HepG2 (cell line): Measurements from ENCODE around the gene TMEM134. TPM values are rescaled to one million over a fixed set of nuclear protein-coding genes. Genes with fewer than 3 reads are reported as not detected.

Experiments used
- ATAC-seq: fragments of 200-7000 bp; cut with Tn5 transposase; 3 replicates; pipeline ENCODE4 v1.9.1; 2020; ENCODE audit warnings: mild to moderate bottlenecking, moderate library complexity
- BruUV-seq: library from RNA; stranded (reverse); fragments of 400-500 nt; replicated peaks from 2 replicates; lab custom pipeline; 2021; lab: Mats Ljungman, UMichigan
- CTCF ChIA-PET: fragments of 300-600 bp; formaldehyde crosslinking; extraction: SDS; loops from one replicate; lab custom pipeline; 2021; ENCODE audit warnings: low total read pairs, inconsistent platforms, low intra/inter-chr PET ratio; lab: Yijun Ruan, JAX
- POLR2A ChIA-PET: fragments of 350-600 bp; sonication (Branson Sonifier 250); formaldehyde crosslinking; loops from one replicate; lab custom pipeline; 2020; ENCODE audit warnings: antibody characterized with exemption, inconsistent platforms; lab: Yijun Ruan, JAX
- DNase-seq: peaks from one replicate; pipeline ENCODE4 v3.0.0-alpha.2; 2015; ENCODE audit warnings: low spot score
- FAIRE-seq: peaks from 3 replicates; lab custom pipeline; 2011; peaks lifted over from hg19 to GRCh38; lab: Jason Lieb, UNC
- H2AFZ ChIP-seq: one replicate; pipeline ENCODE4 v1.6.1; 2011; ENCODE audit warnings: low read length, inconsistent platforms
- H3K27ac ChIP-seq: fragments of 300-600 bp; 3 replicates; pipeline ENCODE4 v1.8.0; 2011; ENCODE audit warnings: mixed run types, mild to moderate bottlenecking, mixed read lengths, low read length, inconsistent platforms; ENCODE audit not compliant: insufficient read depth; ENCODE audit errors: extremely low read length
- H3K27me3 ChIP-seq, 2 experiments: fragments of 200-600 bp in 1 of 2; 2 replicates in 1 of 2; 3 replicates in 1 of 2; pipeline versions ENCODE4 v1.6.0 to v1.8.0; 2011; ENCODE audit warnings: low read length in 2 of 2, mild to moderate bottlenecking in 2 of 2, moderate library complexity in 2 of 2, inconsistent platforms in 1 of 2; ENCODE audit not compliant: insufficient read depth in 2 of 2, control insufficient read depth in 1 of 2
- H3K36me3 ChIP-seq, 2 experiments: fragments of 200-600 bp in 1 of 2; replicated peaks in 1 of 2; 2 replicates in 1 of 2; 3 replicates in 1 of 2; pipeline versions ENCODE4 v1.5.1 to v1.8.0; 2011; ENCODE audit warnings: low read length in 2 of 2, inconsistent platforms in 1 of 2; ENCODE audit not compliant: insufficient read depth in 2 of 2, control insufficient read depth in 1 of 2
- H3K4me1 ChIP-seq: 2 replicates; pipeline ENCODE4 v1.5.1; 2012; ENCODE audit warnings: low read length, inconsistent platforms; ENCODE audit not compliant: insufficient read depth
- H3K4me2 ChIP-seq: 2 replicates; pipeline ENCODE4 v1.6.0; 2011; ENCODE audit warnings: low read depth, low read length, inconsistent platforms
- H3K4me3 ChIP-seq, 3 experiments: fragments of 200-600 bp in 1 of 3; sonication (generic), shearing (Covaris generic) in 1 of 3; replicated peaks in 1 of 3; 2 replicates each; pipeline ENCODE4 v1.5.1; 2011 to 2016; ENCODE audit warnings: low read length in 3 of 3, inconsistent platforms in 2 of 3, low read depth in 2 of 3, mild to moderate bottlenecking in 2 of 3, control low read depth in 1 of 3, mixed read lengths in 1 of 3; ENCODE audit not compliant: insufficient read depth in 1 of 3
- H3K79me2 ChIP-seq: one replicate; pipeline ENCODE4 v1.6.1; 2011; ENCODE audit warnings: low read length, inconsistent platforms; ENCODE audit not compliant: insufficient read depth
- H3K9ac ChIP-seq: 2 replicates; pipeline ENCODE4 v1.6.0; 2011; ENCODE audit warnings: mild to moderate bottlenecking, low read depth, low read length, inconsistent platforms; ENCODE audit not compliant: insufficient read depth
- H3K9me3 ChIP-seq: 2 replicates; pipeline ENCODE4 v1.5.1; 2012; ENCODE audit warnings: mild to moderate bottlenecking, low read length
- H4K20me1 ChIP-seq: 2 replicates; pipeline ENCODE4 v1.6.0; 2011; ENCODE audit warnings: inconsistent platforms, mild to moderate bottlenecking, low read length, moderate library complexity; ENCODE audit not compliant: insufficient read depth
- GLI4 ChIP-seq: sonication (generic); formaldehyde crosslinking; IDR thresholded peaks from 2 replicates; pipeline ENCODE4 v1.5.1; 2020; ENCODE audit warnings: missing genetic modification reagents, mild to moderate bottlenecking, moderate library complexity, borderline replicate concordance
- SAP130 ChIP-seq: IDR thresholded peaks from 2 replicates; pipeline ENCODE4 v1.6.1; 2016; ENCODE audit warnings: low read depth
- SKIL ChIP-seq: sonication (generic); formaldehyde crosslinking; IDR thresholded peaks from 2 replicates; pipeline ENCODE4 v1.8.0; 2022; ENCODE audit warnings: missing genetic modification reagents, mild to moderate bottlenecking, moderate library complexity, borderline replicate concordance
- SSRP1 ChIP-seq: IDR thresholded peaks from 2 replicates; pipeline ENCODE4 v1.6.1; 2016; ENCODE audit warnings: control low read depth
- ZNF709 ChIP-seq: sonication (generic); formaldehyde crosslinking; IDR thresholded peaks from 2 replicates; pipeline ENCODE4 v1.5.0; 2020; ENCODE audit warnings: mild to moderate bottlenecking, missing genetic modification reagents
- ZNF720 ChIP-seq: sonication (generic); formaldehyde crosslinking; IDR thresholded peaks from 2 replicates; pipeline ENCODE4 v1.4.0; 2020; ENCODE audit warnings: missing genetic modification reagents
- WGBS: methylation state at CpG from one replicate; pipeline ENCODE4 v1.1.6; 2017; ENCODE audit warnings: low lambda C conversion rate; 5-methylcytosine and 5-hydroxymethylcytosine counted together
- in situ Hi-C: cut with HindIII; loops from 2 replicates; pipeline ENCODE4 v1.10.0; 2017; ENCODE audit warnings: low pct_unique_long_range_greater_than_20kb; ENCODE audit not compliant: extremely low pct_ligation_motif_present
- intact Hi-C: fragments of 100-400 bp; cut with micrococcal nuclease; formaldehyde crosslinking; loops from one replicate; pipeline ENCODE4 v1.10.0; 2022; ENCODE audit not compliant: unreplicated experiment
- polyA plus RNA-seq, 8 experiments: library from polyadenylated mRNA; depleted of rRNA in 3 of 8; stranded (reverse) in 7 of 8; unstranded in 1 of 8; fragments of >200 nt; fragmentation: Illumina TruSeq in 4 of 8; extraction: Trizol in 4 of 8; gene quantifications; 2 replicates each; pipeline versions ENCODE4 v1.2.1 to v1.2.3, GENCODE V29; 2011 to 2016; ENCODE audit warnings: low read depth in 4 of 8, missing spikeins in 1 of 8, mixed read lengths in 1 of 8; ENCODE audit not compliant: insufficient read depth in 1 of 8
- total RNA-seq, 5 experiments: library from RNA; depleted of rRNA; stranded (reverse); fragments of >200 nt; fragmentation: Illumina TruSeq; extraction: Trizol; gene quantifications; 2 replicates each; pipeline ENCODE4 v1.2.3, GENCODE V29; 2016; ENCODE audit warnings: low read depth in 1 of 5
- TF ChIP-seq, protein P1 (sequence below): sonication (generic); formaldehyde crosslinking; IDR thresholded peaks from 2 replicates; pipeline ENCODE4 v1.4.0; 2020; ENCODE audit warnings: missing genetic modification reagents, borderline replicate concordance
- TF ChIP-seq, protein P2 (sequence below): sonication (generic); formaldehyde crosslinking; IDR thresholded peaks from 2 replicates; pipeline ENCODE4 v1.8.0; 2022; ENCODE audit warnings: mild to moderate bottlenecking, missing genetic modification reagents
- TF ChIP-seq, protein P3 (sequence below): sonication (generic); formaldehyde crosslinking; IDR thresholded peaks from 2 replicates; pipeline ENCODE4 v1.8.1; 2023; ENCODE audit warnings: mild to moderate bottlenecking, moderate library complexity, missing genetic modification reagents
- TF ChIP-seq, protein P4 (sequence below): sonication (generic); formaldehyde crosslinking; IDR thresholded peaks from 2 replicates; pipeline ENCODE4 v1.8.1; 2022; ENCODE audit warnings: mild to moderate bottlenecking, missing genetic modification reagents

Gene TMEM134
- total and polyA plus RNA-seq, 2 of the 13 experiments (the other 11 are each of a cell fraction or from before 2014, with no cell fraction given): 6.9 to 26.9 TPM

- TF ChIP-seq, protein P1, sequence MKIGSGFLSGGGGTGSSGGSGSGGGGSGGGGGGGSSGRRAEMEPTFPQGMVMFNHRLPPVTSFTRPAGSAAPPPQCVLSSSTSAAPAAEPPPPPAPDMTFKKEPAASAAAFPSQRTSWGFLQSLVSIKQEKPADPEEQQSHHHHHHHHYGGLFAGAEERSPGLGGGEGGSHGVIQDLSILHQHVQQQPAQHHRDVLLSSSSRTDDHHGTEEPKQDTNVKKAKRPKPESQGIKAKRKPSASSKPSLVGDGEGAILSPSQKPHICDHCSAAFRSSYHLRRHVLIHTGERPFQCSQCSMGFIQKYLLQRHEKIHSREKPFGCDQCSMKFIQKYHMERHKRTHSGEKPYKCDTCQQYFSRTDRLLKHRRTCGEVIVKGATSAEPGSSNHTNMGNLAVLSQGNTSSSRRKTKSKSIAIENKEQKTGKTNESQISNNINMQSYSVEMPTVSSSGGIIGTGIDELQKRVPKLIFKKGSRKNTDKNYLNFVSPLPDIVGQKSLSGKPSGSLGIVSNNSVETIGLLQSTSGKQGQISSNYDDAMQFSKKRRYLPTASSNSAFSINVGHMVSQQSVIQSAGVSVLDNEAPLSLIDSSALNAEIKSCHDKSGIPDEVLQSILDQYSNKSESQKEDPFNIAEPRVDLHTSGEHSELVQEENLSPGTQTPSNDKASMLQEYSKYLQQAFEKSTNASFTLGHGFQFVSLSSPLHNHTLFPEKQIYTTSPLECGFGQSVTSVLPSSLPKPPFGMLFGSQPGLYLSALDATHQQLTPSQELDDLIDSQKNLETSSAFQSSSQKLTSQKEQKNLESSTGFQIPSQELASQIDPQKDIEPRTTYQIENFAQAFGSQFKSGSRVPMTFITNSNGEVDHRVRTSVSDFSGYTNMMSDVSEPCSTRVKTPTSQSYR (CRISPR knock-in tag): no peak
- no peak for TF ChIP-seq SSRP1 (CRISPR knock-in tag)
Observed at GRCh38 chr11:67441098-67441563, 27.9 kb downstream of the TMEM134 start (continued).

- FAIRE-seq (no peak), ATAC-seq (no peak), DNase-seq (no peak)
- POLR2A ChIA-PET: no interaction called here
- in situ Hi-C loops (no loop called here), intact Hi-C loops (no loop called here)
- H4K20me1 ChIP-seq: no peaks in the 10 kb centered on the region
- H2AFZ ChIP-seq: no peak overlapping the region
- H3K4me1 ChIP-seq: peaks cover 21% of the 10 kb centered on the region
- H3K4me3 ChIP-seq: no peak overlapping the region
- H3K9ac ChIP-seq: no peak overlapping the region
- BruUV-seq: no TSS peak
- peaks cover 0 to 4% of the 10 kb centered on the region in 2 experiments; a peak in 2 of 5 replicates for H3K36me3 ChIP-seq
- WGBS: 91% methylated on average over 8 of the region's 17 CpGs
- CTCF ChIA-PET: no interaction called here
- no peaks in the 10 kb centered on the region for H3K27me3 ChIP-seq
- no peaks in the 10 kb centered on the region for H3K9me3 ChIP-seq
- no peak overlapping the region for H3K4me2 ChIP-seq
- peaks cover 3% of the 10 kb centered on the region for H3K79me2 ChIP-seq
- no peak overlapping the region for H3K27ac ChIP-seq
- TF ChIP-seq SKIL (no peak), ZNF720 (CRISPR knock-in tag) (no peak), ZNF709 (CRISPR knock-in tag) (no peak), GLI4 (no peak), SAP130 (no peak)
- TF ChIP-seq, protein P2, sequence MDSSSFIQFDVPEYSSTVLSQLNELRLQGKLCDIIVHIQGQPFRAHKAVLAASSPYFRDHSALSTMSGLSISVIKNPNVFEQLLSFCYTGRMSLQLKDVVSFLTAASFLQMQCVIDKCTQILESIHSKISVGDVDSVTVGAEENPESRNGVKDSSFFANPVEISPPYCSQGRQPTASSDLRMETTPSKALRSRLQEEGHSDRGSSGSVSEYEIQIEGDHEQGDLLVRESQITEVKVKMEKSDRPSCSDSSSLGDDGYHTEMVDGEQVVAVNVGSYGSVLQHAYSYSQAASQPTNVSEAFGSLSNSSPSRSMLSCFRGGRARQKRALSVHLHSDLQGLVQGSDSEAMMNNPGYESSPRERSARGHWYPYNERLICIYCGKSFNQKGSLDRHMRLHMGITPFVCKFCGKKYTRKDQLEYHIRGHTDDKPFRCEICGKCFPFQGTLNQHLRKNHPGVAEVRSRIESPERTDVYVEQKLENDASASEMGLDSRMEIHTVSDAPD (CRISPR knock-in tag): no peak
- TF ChIP-seq, protein P3, sequence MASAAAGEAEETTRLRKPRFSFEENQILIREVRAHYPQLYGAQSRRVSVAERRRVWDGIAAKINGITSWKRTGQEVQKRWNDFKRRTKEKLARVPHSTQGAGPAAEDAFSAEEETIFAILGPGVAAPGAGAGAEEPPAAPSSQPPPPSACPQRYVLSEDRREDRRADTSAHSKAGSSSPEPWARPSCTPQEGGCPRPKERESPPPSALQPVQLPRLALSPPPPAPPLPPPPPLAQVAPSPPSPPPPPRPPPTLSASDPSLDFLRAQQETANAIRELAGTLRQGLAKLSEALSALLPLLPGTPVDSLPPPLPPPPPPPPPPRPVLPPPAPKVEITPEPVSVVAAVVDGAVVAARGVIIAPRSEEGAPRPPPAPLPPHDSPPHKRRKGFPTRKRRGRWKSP (CRISPR knock-in tag): no peak
- TF ChIP-seq, protein P4, sequence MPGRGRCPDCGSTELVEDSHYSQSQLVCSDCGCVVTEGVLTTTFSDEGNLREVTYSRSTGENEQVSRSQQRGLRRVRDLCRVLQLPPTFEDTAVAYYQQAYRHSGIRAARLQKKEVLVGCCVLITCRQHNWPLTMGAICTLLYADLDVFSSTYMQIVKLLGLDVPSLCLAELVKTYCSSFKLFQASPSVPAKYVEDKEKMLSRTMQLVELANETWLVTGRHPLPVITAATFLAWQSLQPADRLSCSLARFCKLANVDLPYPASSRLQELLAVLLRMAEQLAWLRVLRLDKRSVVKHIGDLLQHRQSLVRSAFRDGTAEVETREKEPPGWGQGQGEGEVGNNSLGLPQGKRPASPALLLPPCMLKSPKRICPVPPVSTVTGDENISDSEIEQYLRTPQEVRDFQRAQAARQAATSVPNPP (CRISPR knock-in tag): no peak
Observed at GRCh38 chr11:67440229-67441097, 28.6 kb downstream of the TMEM134 start.
